Keratinocyte (primary cell): ENCODE results near the gene ADGRB3.

Experiments
- EZH2 ChIP-seq: IDR thresholded peaks from one replicate; pipeline ENCODE4 v1.6.1; 2012; ENCODE audit warnings: inconsistent platforms, mild to moderate bottlenecking, low read length, moderate library complexity
- TF ChIP-seq, protein P1 (sequence below), 3 experiments: IDR thresholded peaks in 1 of 3; conservative IDR thresholded peaks in 1 of 3; optimal IDR thresholded peaks in 1 of 3; 2 replicates in 2 of 3; 3 replicates in 1 of 3; pipeline versions ENCODE3 to v1.5.1; 2011; ENCODE audit warnings: low read length in 3 of 3, mild to moderate bottlenecking in 3 of 3, moderate library complexity in 2 of 3, control low read depth in 1 of 3, inconsistent platforms in 1 of 3; ENCODE audit not compliant: insufficient read depth in 2 of 3; ENCODE audit errors: extremely low read depth in 1 of 3

DNA sequence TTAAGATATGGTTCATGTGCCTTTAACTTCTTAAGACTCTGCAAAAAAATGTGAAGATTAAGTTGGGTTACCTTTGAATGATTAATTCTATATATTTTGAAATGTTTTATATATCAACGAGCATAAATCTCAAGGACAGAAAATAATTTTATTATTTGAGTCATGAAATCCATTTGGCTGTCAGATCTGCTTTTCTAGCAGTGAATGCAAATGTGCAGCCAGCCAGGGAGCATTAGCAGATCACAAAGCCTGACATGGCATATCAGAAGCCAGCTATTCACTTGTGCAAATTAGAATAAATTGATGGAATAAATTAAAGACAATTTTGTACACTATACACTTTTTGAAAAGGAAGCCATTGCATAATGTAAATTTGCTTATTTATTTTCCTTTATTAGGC, 424.3 kb downstream of the ADGRB3 start:
- TF ChIP-seq, protein P1, sequence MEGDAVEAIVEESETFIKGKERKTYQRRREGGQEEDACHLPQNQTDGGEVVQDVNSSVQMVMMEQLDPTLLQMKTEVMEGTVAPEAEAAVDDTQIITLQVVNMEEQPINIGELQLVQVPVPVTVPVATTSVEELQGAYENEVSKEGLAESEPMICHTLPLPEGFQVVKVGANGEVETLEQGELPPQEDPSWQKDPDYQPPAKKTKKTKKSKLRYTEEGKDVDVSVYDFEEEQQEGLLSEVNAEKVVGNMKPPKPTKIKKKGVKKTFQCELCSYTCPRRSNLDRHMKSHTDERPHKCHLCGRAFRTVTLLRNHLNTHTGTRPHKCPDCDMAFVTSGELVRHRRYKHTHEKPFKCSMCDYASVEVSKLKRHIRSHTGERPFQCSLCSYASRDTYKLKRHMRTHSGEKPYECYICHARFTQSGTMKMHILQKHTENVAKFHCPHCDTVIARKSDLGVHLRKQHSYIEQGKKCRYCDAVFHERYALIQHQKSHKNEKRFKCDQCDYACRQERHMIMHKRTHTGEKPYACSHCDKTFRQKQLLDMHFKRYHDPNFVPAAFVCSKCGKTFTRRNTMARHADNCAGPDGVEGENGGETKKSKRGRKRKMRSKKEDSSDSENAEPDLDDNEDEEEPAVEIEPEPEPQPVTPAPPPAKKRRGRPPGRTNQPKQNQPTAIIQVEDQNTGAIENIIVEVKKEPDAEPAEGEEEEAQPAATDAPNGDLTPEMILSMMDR (optimal IDR thresholded peaks at IDR 0.05 in 1 of 3, IDR thresholded peaks at IDR 0.05 in 1 of 3, conservative IDR thresholded peaks at IDR 0.05 in 1 of 3; ENCODE audit: extremely low read depth in 1 of 3, insufficient read depth in 2 of 3, low read length in 3 of 3): no peak
- TF ChIP-seq EZH2: no peak
